ENCODE results near the gene DOLPP1. TPM values are rescaled to one million over a fixed set of nuclear protein-coding genes. Genes with fewer than 3 reads are reported as not detected.
"Not testable (repeated sequence)": the region's sequence is repeated elsewhere in the genome, so short reads cannot be mapped to it uniquely, and the experiment has no call there.

The DOLPP1 gene
- total RNA-seq, 6 experiments from 2014 or later, result 13.9 to 20.8 (median 15.6) TPM

DNA sequence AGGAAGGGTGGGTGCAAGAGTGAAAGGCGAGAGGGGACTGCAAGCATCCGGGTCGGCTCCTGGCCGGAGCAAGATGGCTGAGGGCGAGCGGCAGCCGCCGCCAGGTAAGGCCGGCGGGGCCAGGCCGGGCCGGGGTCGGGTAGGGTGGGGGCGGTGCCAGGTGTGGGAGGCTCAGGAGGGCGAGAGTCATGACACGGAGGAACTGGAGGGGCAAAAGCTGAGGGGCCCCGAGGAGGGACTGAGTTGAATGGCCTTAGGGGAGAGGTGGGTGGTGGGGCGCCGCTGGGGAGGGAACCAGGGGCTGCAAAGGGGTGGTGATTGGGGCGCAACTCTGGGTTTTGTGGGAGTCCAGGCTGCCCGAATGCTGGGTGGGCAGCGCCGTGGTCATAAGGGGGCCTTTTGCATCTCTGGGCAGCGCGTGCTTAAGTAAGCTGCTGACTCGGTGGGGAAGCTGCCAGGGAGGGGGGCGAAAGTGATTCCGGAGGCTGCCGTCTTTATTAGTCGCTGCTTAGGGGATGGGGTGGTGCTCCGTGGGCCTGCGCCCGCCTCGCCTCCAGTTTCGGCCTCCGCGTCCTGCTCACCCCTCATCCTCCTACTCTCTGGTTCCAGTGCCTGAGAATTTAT is 30.7 kb downstream of the DOLPP1 start:
- H3K4me3 Mint-ChIP-seq, result peak overlapping the region; percentile 90
- TF ChIP-seq, protein P1, sequence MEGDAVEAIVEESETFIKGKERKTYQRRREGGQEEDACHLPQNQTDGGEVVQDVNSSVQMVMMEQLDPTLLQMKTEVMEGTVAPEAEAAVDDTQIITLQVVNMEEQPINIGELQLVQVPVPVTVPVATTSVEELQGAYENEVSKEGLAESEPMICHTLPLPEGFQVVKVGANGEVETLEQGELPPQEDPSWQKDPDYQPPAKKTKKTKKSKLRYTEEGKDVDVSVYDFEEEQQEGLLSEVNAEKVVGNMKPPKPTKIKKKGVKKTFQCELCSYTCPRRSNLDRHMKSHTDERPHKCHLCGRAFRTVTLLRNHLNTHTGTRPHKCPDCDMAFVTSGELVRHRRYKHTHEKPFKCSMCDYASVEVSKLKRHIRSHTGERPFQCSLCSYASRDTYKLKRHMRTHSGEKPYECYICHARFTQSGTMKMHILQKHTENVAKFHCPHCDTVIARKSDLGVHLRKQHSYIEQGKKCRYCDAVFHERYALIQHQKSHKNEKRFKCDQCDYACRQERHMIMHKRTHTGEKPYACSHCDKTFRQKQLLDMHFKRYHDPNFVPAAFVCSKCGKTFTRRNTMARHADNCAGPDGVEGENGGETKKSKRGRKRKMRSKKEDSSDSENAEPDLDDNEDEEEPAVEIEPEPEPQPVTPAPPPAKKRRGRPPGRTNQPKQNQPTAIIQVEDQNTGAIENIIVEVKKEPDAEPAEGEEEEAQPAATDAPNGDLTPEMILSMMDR (IDR thresholded peaks at IDR 0.05), result no peak
- H3K9me3 Mint-ChIP-seq, result no peaks in the 10 kb centered on the region
- peak overlapping the region; percentile 96 for H3K27ac Mint-ChIP-seq
- peak; percentile 5 for DNase-seq
- H3K4me1 Mint-ChIP-seq (ENCODE audit: low read depth), result peaks cover 29% of the 10 kb centered on the region
- no peaks in the 10 kb centered on the region for H3K27me3 Mint-ChIP-seq (ENCODE audit: insufficient read depth)
- peaks cover 5% of the 10 kb centered on the region; the same call in 1 of the 2 replicates for H3K36me3 Mint-ChIP-seq (ENCODE audit: low read depth)

DNA sequence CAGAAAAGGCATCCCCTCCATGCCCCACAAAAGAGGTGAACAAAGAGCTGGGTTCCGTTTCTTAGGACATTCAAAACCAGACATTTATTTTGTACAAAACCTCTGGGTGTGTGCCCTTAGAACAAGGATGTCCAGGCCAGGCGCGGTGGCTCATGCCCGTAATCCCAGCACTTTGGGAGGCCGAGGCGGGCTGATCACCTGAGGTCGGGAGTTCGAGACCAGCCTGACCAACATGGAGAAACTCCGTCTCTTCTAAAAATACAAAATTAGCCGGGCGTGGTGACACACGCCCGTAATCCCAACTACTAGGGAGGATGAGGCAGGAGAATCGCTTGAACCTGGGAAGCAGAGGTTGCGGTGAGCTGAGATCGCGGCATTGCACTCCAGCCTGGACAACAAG is 31.6 kb downstream of the DOLPP1 start:
- DNase-seq; H3K27me3 Mint-ChIP-seq (ENCODE audit: insufficient read depth); H3K27ac Mint-ChIP-seq; H3K36me3 Mint-ChIP-seq (ENCODE audit: low read depth); H3K9me3 Mint-ChIP-seq: not testable (repeated sequence)
- H3K4me3 Mint-ChIP-seq, result peak overlapping the region; percentile 90
- peaks cover 29% of the 10 kb centered on the region for H3K4me1 Mint-ChIP-seq (ENCODE audit: low read depth)

DNA sequence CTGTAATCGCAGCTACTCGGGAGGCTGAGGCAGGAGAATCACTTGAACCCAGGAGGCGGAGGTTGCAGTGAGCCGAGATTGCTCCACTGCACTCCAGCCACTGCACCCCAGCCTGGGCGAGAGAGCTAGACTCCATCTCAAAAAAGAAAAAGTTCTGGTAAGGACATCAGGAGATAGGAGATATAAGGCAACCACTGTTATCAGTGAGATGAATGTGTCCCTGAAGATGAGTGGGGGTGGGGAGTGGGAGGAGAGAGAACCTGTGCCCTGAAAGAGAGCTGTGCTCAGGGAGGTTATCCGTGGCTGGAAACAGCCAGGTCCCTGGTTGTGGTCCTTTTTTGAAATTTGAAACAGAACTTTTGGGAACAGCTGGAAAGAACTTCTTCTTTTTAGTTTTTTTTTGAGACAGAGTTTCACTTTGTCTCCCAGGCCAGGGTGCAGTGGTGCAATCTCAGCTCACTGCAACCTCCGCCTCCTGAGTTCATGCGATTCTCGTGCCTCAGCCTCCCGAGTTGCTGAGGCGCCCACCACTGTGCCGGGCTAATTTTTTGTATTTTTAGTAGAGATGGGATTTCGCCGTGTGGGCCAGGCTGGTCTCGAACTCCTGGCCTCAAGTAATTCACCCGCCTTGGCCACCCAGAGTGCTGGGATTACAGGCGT is 32.9 kb downstream of the DOLPP1 start:
- TF ChIP-seq, protein P1 (IDR thresholded peaks at IDR 0.05), result no peak
- no peaks in the 10 kb centered on the region for H3K9me3 Mint-ChIP-seq
- H3K4me1 Mint-ChIP-seq (ENCODE audit: low read depth), result peaks cover 27% of the 10 kb centered on the region
- no peaks in the 10 kb centered on the region for H3K36me3 Mint-ChIP-seq (ENCODE audit: low read depth)
- no peak for DNase-seq
- H3K27me3 Mint-ChIP-seq (ENCODE audit: insufficient read depth), result no peaks in the 10 kb centered on the region
- no peak overlapping the region for H3K27ac Mint-ChIP-seq
- no peak overlapping the region for H3K4me3 Mint-ChIP-seq

DNA sequence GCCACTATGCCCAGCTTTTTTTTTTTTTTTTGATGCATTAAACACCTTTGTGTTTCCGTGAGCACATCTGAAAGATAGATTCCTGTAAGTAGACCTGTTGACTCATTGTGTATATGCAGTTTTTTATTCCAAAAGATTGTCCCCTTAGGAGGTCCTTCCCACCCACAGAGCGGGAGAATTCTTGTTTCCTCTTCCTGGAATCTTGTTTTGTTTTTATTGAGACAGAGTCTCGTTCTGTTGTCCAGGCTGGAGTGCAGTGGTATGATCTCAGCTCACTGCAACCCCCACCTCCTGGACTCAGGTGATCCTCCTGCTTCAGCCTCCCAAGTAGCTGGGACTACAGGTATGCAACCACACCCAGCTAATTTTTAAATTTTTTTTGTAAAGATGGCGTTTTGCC is 37.9 kb downstream of the DOLPP1 start:
- Mint-ChIP-seq H3K4me1 (ENCODE audit: low read depth) (peaks cover 16% of the 10 kb centered on the region; the same call in 1 of the 2 replicates), H3K27me3 (ENCODE audit: insufficient read depth) (no peaks in the 10 kb centered on the region; the same call in 1 of the 2 replicates), H3K4me3 (no peak overlapping the region), H3K36me3 (ENCODE audit: low read depth) (no peaks in the 10 kb centered on the region; the same call in 1 of the 2 replicates), H3K27ac (no peak overlapping the region), H3K9me3 (no peaks in the 10 kb centered on the region)
- TF ChIP-seq, protein P1 (IDR thresholded peaks at IDR 0.05), result no peak
- DNase-seq, result no peak

DNA sequence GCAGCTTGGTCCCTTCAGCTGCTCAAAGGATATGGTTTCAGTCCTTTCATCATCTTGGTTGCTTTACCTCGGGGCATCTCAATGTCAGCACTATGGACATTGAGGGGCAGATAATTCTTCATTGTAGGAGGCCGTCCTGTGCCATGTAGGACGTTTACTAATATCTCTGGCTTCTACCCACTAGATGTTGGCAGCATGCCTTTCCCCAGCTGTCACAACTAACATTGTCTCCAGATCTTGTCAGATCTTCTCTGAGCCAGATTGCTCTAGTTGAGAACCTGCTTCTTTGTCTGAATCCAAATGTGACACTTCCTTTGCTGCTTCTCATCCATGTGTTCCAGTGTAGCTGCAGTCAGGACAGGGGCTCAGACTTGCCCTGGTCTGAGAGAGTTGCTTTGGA is 40.6 kb downstream of the DOLPP1 start:
- no peaks in the 10 kb centered on the region for H3K9me3 Mint-ChIP-seq
- no peak overlapping the region for H3K4me3 Mint-ChIP-seq
- no peak for DNase-seq
- H3K27ac Mint-ChIP-seq, result peak overlapping the region; percentile 6; the same call in 1 of the 2 replicates
- H3K4me1 Mint-ChIP-seq (ENCODE audit: low read depth), result peaks cover 22% of the 10 kb centered on the region
- TF ChIP-seq, protein P1 (IDR thresholded peaks at IDR 0.05), result no peak
- peaks cover 9% of the 10 kb centered on the region for H3K36me3 Mint-ChIP-seq (ENCODE audit: low read depth)
- no peaks in the 10 kb centered on the region; the same call in 1 of the 2 replicates for H3K27me3 Mint-ChIP-seq (ENCODE audit: insufficient read depth)

DNA sequence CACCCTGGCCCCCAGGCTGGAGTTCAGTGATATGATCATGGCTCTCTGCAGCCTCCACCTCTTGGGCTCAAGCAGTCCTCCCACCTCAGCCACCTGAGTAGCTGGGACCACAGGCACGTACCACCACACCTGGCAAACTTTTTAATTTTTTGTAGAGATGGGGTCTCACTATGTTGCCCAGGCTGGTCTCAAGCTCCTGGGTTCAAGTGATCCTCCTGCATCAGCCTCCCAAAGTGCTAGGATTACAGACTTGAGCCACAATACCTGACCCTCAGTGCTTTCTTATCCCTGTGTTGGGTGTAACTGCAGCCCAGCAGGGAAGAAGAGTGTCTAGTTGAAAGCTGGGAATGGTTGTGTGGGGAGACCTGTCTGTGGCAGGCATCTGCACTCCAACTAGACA is 41.2 kb downstream of the DOLPP1 start:
- TF ChIP-seq, protein P1 (IDR thresholded peaks at IDR 0.05), result no peak
- no peak overlapping the region for H3K4me3 Mint-ChIP-seq
- H3K4me1 Mint-ChIP-seq (ENCODE audit: low read depth), result peaks cover 22% of the 10 kb centered on the region
- no peak for DNase-seq
- H3K9me3 Mint-ChIP-seq, result no peaks in the 10 kb centered on the region
- H3K36me3 Mint-ChIP-seq (ENCODE audit: low read depth), result peaks cover 11% of the 10 kb centered on the region
- no peaks in the 10 kb centered on the region; the same call in 1 of the 2 replicates for H3K27me3 Mint-ChIP-seq (ENCODE audit: insufficient read depth)
- no peak overlapping the region for H3K27ac Mint-ChIP-seq

DNA sequence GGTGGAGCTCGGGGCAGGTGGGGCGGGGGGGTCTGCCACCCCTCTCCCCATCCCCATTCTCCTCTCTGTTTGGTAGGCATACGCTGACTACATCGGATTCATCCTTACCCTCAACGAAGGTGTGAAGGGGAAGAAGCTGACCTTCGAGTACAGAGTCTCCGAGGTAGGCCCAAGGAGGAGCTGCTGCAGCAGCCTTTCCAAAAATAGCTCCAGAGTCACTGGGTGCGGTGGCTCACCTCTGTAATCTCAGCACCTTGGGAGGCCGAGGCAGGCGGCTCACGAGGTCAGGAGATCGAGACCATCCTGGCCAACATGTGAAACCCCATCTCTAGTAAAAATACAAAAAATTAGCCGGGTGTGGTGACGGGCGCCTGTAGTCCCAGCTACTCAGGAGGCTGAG is 42.1 kb downstream of the DOLPP1 start:
- H3K27me3 Mint-ChIP-seq (ENCODE audit: insufficient read depth); H3K9me3 Mint-ChIP-seq; DNase-seq; H3K4me3 Mint-ChIP-seq; H3K27ac Mint-ChIP-seq: not testable (repeated sequence)
- H3K36me3 Mint-ChIP-seq (ENCODE audit: low read depth), result peaks cover 11% of the 10 kb centered on the region
- peaks cover 22% of the 10 kb centered on the region for H3K4me1 Mint-ChIP-seq (ENCODE audit: low read depth)

Measured in HFFc6 (cell line).